Measurements from ENCODE around the gene TAC4. TPM values are rescaled to one million over a fixed set of nuclear protein-coding genes. Genes with fewer than 3 reads are reported as not detected.

Gene TAC4
- polyA plus RNA-seq, 6 donors from 2014 or later: not detected

- H3K27ac Mint-ChIP-seq: peak overlapping the region in 1 of 6 donors; percentile 52
- H3K4me1 Mint-ChIP-seq: peaks cover 3 to 4% (median 3%) of the 10 kb centered on the region in 3 donors
- peaks cover 24 to 56% (median 53%) of the 10 kb centered on the region in 3 donors for H3K27me3 Mint-ChIP-seq
Observed at GRCh38 chr17:49866019-49866380, 18.1 kb upstream of the TAC4 start.

GRCh38 chr17:49862781-49863331, 15.0 kb upstream of the TAC4 start:
- ATAC-seq (ENCODE audit: low read depth in 2 of 2) (no peak), DNase-seq (no peak)
- H3K9me3 Mint-ChIP-seq: no peaks in the 10 kb centered on the region
- no peak overlapping the region for H3K4me3 Mint-ChIP-seq
- H3K4me1 Mint-ChIP-seq: peaks cover 4 to 8% (median 6%) of the 10 kb centered on the region in 3 donors
- peaks cover 25 to 57% (median 53%) of the 10 kb centered on the region in 3 donors for H3K27me3 Mint-ChIP-seq
- H3K36me3 Mint-ChIP-seq: no peaks in the 10 kb centered on the region
- H3K27ac Mint-ChIP-seq: no peak overlapping the region

More at GRCh38 chr17:49866019-49866380, 18.1 kb upstream of the TAC4 start:
- ATAC-seq (ENCODE audit: low read depth in 2 of 2): no peak
- DNase-seq: no peak
- no peaks in the 10 kb centered on the region for H3K9me3 Mint-ChIP-seq
- H3K36me3 Mint-ChIP-seq: no peaks in the 10 kb centered on the region
- H3K4me3 Mint-ChIP-seq: no peak overlapping the region

- Mint-ChIP-seq H3K27me3 (peaks cover 17 to 46% (median 44%) of the 10 kb centered on the region in 3 donors), H3K9me3 (no peaks in the 10 kb centered on the region), H3K4me3 (no peak overlapping the region), H3K36me3 (no peaks in the 10 kb centered on the region), H3K27ac (peak overlapping the region in 1 of 6 donors; percentile 4), H3K4me1 (peaks cover 4 to 8% (median 6%) of the 10 kb centered on the region in 3 donors)
- peak; percentile 43 for DNase-seq
- peak; percentile 42 to 61 for ATAC-seq (ENCODE audit: low read depth in 2 of 2)
Observed at GRCh38 chr17:49861150-49861884, 13.4 kb upstream of the TAC4 start.

- H3K9me3 Mint-ChIP-seq: no peaks in the 10 kb centered on the region
- H3K27ac Mint-ChIP-seq: no peak overlapping the region
- peaks cover 4 to 8% (median 6%) of the 10 kb centered on the region in 3 donors for H3K4me1 Mint-ChIP-seq
- DNase-seq (no peak), ATAC-seq (ENCODE audit: low read depth in 2 of 2) (no peak)
- no peak overlapping the region for H3K4me3 Mint-ChIP-seq
- no peaks in the 10 kb centered on the region for H3K36me3 Mint-ChIP-seq
- H3K27me3 Mint-ChIP-seq: peaks cover 24 to 54% (median 53%) of the 10 kb centered on the region in 3 donors
Observed at GRCh38 chr17:49859991-49860953, 12.4 kb upstream of the TAC4 start.

GRCh38 chr17:49858796-49859195, 10.9 kb upstream of the TAC4 start:
- H3K27ac Mint-ChIP-seq: no peak overlapping the region
- no peaks in the 10 kb centered on the region for H3K9me3 Mint-ChIP-seq
- DNase-seq (no peak), ATAC-seq (ENCODE audit: low read depth in 2 of 2) (no peak)
- no peaks in the 10 kb centered on the region for H3K36me3 Mint-ChIP-seq
- H3K4me3 Mint-ChIP-seq: no peak overlapping the region
- H3K27me3 Mint-ChIP-seq: peaks cover 23 to 59% (median 57%) of the 10 kb centered on the region in 3 donors
- peaks cover 4 to 8% (median 6%) of the 10 kb centered on the region in 3 donors for H3K4me1 Mint-ChIP-seq

GRCh38 chr17:49854126-49854525, 6.3 kb upstream of the TAC4 start:
- no peak for DNase-seq

GRCh38 chr17:49853470-49854015, 5.7 kb upstream of the TAC4 start:
- ATAC-seq (ENCODE audit: low read depth in 2 of 2) (no peak), DNase-seq (no peak)
- Mint-ChIP-seq H3K36me3 (no peaks in the 10 kb centered on the region), H3K27me3 (peaks cover 14 to 48% (median 36%) of the 10 kb centered on the region in 3 donors), H3K9me3 (no peaks in the 10 kb centered on the region), H3K4me3 (peak overlapping the region in 2 of 8 donors; percentile 44 to 84), H3K4me1 (peaks cover 13 to 20% (median 18%) of the 10 kb centered on the region in 3 donors), H3K27ac (peak overlapping the region in 1 of 6 donors; percentile 32)

More at GRCh38 chr17:49854126-49854525, 6.3 kb upstream of the TAC4 start:
- Mint-ChIP-seq H3K9me3 (no peaks in the 10 kb centered on the region), H3K27ac (no peak overlapping the region), H3K4me3 (peak overlapping the region in 4 of 8 donors; percentile 9 to 84 (median 40)), H3K4me1 (peaks cover 14 to 20% (median 18%) of the 10 kb centered on the region in 3 donors), H3K36me3 (no peaks in the 10 kb centered on the region), H3K27me3 (peaks cover 15 to 53% (median 42%) of the 10 kb centered on the region in 3 donors)
- no peak for ATAC-seq (ENCODE audit: low read depth in 2 of 2)

- Mint-ChIP-seq H3K27ac (peak overlapping the region; percentile 30 to 92 (median 83)), H3K4me3 (peak overlapping the region; percentile 84 to 96 (median 92)), H3K4me1 (peaks cover 11 to 20% (median 18%) of the 10 kb centered on the region in 3 donors), H3K27me3 (peaks cover 10 to 44% (median 31%) of the 10 kb centered on the region in 3 donors), H3K36me3 (no peaks in the 10 kb centered on the region), H3K9me3 (no peaks in the 10 kb centered on the region)
- ATAC-seq (ENCODE audit: low read depth in 2 of 2) (peak; percentile 69 to 74), DNase-seq (peak; percentile 50)
Observed at GRCh38 chr17:49851387-49852291, 3.8 kb upstream of the TAC4 start.

GRCh38 chr17:49850772-49851386, 3.0 kb upstream of the TAC4 start:
- ATAC-seq (ENCODE audit: low read depth in 2 of 2) (peak; percentile 6 to 15), DNase-seq (no peak)
- H3K4me1 Mint-ChIP-seq: peaks cover 11 to 20% (median 18%) of the 10 kb centered on the region in 3 donors
- H3K4me3 Mint-ChIP-seq: peak overlapping the region; percentile 84 to 94 (median 90)
- no peaks in the 10 kb centered on the region for H3K9me3 Mint-ChIP-seq
- H3K27ac Mint-ChIP-seq: peak overlapping the region in 3 of 6 donors; percentile 30 to 86 (median 58)
- H3K36me3 Mint-ChIP-seq: no peaks in the 10 kb centered on the region
- peaks cover 10 to 43% (median 28%) of the 10 kb centered on the region in 3 donors for H3K27me3 Mint-ChIP-seq

GRCh38 chr17:49850218-49850610, 2.3 kb upstream of the TAC4 start:
- DNase-seq (no peak), ATAC-seq (ENCODE audit: low read depth in 2 of 2) (no peak)
- Mint-ChIP-seq H3K36me3 (no peaks in the 10 kb centered on the region), H3K27ac (peak overlapping the region in 3 of 6 donors; percentile 30 to 86 (median 58)), H3K27me3 (peaks cover 4 to 36% (median 22%) of the 10 kb centered on the region in 3 donors), H3K4me1 (peaks cover 11 to 23% (median 18%) of the 10 kb centered on the region in 3 donors), H3K4me3 (peak overlapping the region; percentile 84 to 94 (median 90)), H3K9me3 (no peaks in the 10 kb centered on the region)

- H3K27me3 Mint-ChIP-seq: peaks cover 0 to 21% (median 7%) of the 10 kb centered on the region in 3 donors
- no peak for ATAC-seq (ENCODE audit: low read depth in 2 of 2)
- H3K27ac Mint-ChIP-seq: no peak overlapping the region
- H3K4me3 Mint-ChIP-seq: peak overlapping the region in 1 of 8 donors; percentile 84
- H3K9me3 Mint-ChIP-seq: no peaks in the 10 kb centered on the region
- DNase-seq: no peak
- no peaks in the 10 kb centered on the region for H3K36me3 Mint-ChIP-seq
- peaks cover 11 to 26% (median 18%) of the 10 kb centered on the region in 3 donors for H3K4me1 Mint-ChIP-seq
Observed at GRCh38 chr17:49848739-49849138, 870 bp upstream of the TAC4 start.
